Skeletal muscle tissue (tissue), 4 donors: Measurements from ENCODE around the gene AGTPBP1. TPM values are rescaled to one million over a fixed set of nuclear protein-coding genes. Genes with fewer than 3 reads are reported as not detected.
A peak's percentile ranks its signal among the peaks of the same experiment; 100 is the strongest.

Source experiments
- H3K27ac ChIP-seq: one replicate; pipeline ENCODE4 v1.7.0; 2013; ENCODE audit warnings: mild to moderate bottlenecking, low read depth, low read length, inconsistent platforms
- H3K27me3 ChIP-seq, 3 donors: one replicate each; pipeline ENCODE4 v1.7.0; 2013; ENCODE audit warnings: low read length in 3 of 3; ENCODE audit not compliant: control insufficient read depth in 3 of 3, insufficient read depth in 3 of 3
- H3K36me3 ChIP-seq, 3 donors: one replicate each; pipeline ENCODE4 v1.7.0; 2013; ENCODE audit warnings: low read length in 3 of 3; ENCODE audit not compliant: control insufficient read depth in 3 of 3, insufficient read depth in 3 of 3
- H3K4me1 ChIP-seq, 3 donors: one replicate each; pipeline ENCODE4 v1.7.0; 2013; ENCODE audit warnings: low read length in 3 of 3, mild to moderate bottlenecking in 3 of 3; ENCODE audit not compliant: control insufficient read depth in 3 of 3, insufficient read depth in 3 of 3
- H3K4me3 ChIP-seq, 3 donors: one replicate each; pipeline ENCODE4 v1.7.0; 2013; ENCODE audit warnings: low read length in 3 of 3
- H3K9ac ChIP-seq, 3 donors: one replicate each; pipeline ENCODE4 v1.7.0; 2013; ENCODE audit warnings: low read length in 3 of 3, mild to moderate bottlenecking in 3 of 3, moderate library complexity in 2 of 3, low read depth in 1 of 3
- H3K9me3 ChIP-seq, 3 donors: one replicate each; pipeline ENCODE4 v1.7.0; 2013; ENCODE audit warnings: low read length in 3 of 3; ENCODE audit not compliant: control insufficient read depth in 3 of 3
- total RNA-seq: library from RNA; depleted of rRNA; stranded (reverse); fragments of >200 nt; gene quantifications from one replicate; pipeline ENCODE4 v1.2.3, GENCODE V29; 2014
- donor health status: Osteomylitis.

The AGTPBP1 gene
- total RNA-seq, 1 donor from 2014 or later = 37.6 TPM

- peaks cover 2 to 14% (median 5%) of the 10 kb centered on the region in 3 donors for H3K36me3 ChIP-seq
- H3K9me3 ChIP-seq = no peaks in the 10 kb centered on the region
- H3K27me3 ChIP-seq = no peaks in the 10 kb centered on the region
- no peak overlapping the region for H3K9ac ChIP-seq
- H3K4me3 ChIP-seq = no peak overlapping the region
- H3K4me1 ChIP-seq = no peaks in the 10 kb centered on the region
- no peak overlapping the region for H3K27ac ChIP-seq
Observed at GRCh38 chr9:85653153-85653552, 88.6 kb downstream of the AGTPBP1 start.

GRCh38 chr9:85647571-85647970, 94.2 kb downstream of the AGTPBP1 start:
- H3K27me3 ChIP-seq = no peaks in the 10 kb centered on the region
- H3K4me1 ChIP-seq = no peaks in the 10 kb centered on the region
- H3K9ac ChIP-seq = no peak overlapping the region
- H3K4me3 ChIP-seq = no peak overlapping the region
- no peak overlapping the region for H3K27ac ChIP-seq
- no peaks in the 10 kb centered on the region for H3K36me3 ChIP-seq
- H3K9me3 ChIP-seq = no peaks in the 10 kb centered on the region

GRCh38 chr9:85645909-85646627, 95.7 kb downstream of the AGTPBP1 start:
- H3K9ac ChIP-seq = no peak overlapping the region
- no peaks in the 10 kb centered on the region for H3K27me3 ChIP-seq
- no peak overlapping the region for H3K4me3 ChIP-seq
- H3K27ac ChIP-seq = no peak overlapping the region
- H3K36me3 ChIP-seq = no peaks in the 10 kb centered on the region
- no peaks in the 10 kb centered on the region for H3K4me1 ChIP-seq
- no peaks in the 10 kb centered on the region for H3K9me3 ChIP-seq

GRCh38 chr9:85640425-85640824, 101.3 kb downstream of the AGTPBP1 start:
- Histone ChIP-seq H3K4me1 (no peaks in the 10 kb centered on the region), H3K27ac (no peak overlapping the region), H3K9ac (peak overlapping the region in 1 of 3 donors; percentile 39)

GRCh38 chr9:85639675-85640186, 102.0 kb downstream of the AGTPBP1 start:
- Histone ChIP-seq H3K36me3 (no peaks in the 10 kb centered on the region), H3K4me3 (no peak overlapping the region), H3K9ac (no peak overlapping the region), H3K27ac (no peak overlapping the region), H3K27me3 (no peaks in the 10 kb centered on the region), H3K9me3 (no peaks in the 10 kb centered on the region), H3K4me1 (no peaks in the 10 kb centered on the region)

More at GRCh38 chr9:85640425-85640824, 101.3 kb downstream of the AGTPBP1 start:
- Histone ChIP-seq H3K27me3 (no peaks in the 10 kb centered on the region), H3K4me3 (no peak overlapping the region), H3K9me3 (no peaks in the 10 kb centered on the region), H3K36me3 (no peaks in the 10 kb centered on the region)

GRCh38 chr9:85631809-85632208, 109.9 kb downstream of the AGTPBP1 start:
- no peaks in the 10 kb centered on the region for H3K9me3 ChIP-seq
- no peak overlapping the region for H3K4me3 ChIP-seq
- H3K27me3 ChIP-seq = no peaks in the 10 kb centered on the region
- no peak overlapping the region for H3K27ac ChIP-seq
- peaks cover 0 to 4% (median 0%) of the 10 kb centered on the region in 3 donors for H3K36me3 ChIP-seq
- no peak overlapping the region for H3K9ac ChIP-seq
- H3K4me1 ChIP-seq = no peaks in the 10 kb centered on the region

- H3K4me1 ChIP-seq = no peaks in the 10 kb centered on the region
- no peak overlapping the region for H3K9ac ChIP-seq
- H3K4me3 ChIP-seq = no peak overlapping the region
- no peak overlapping the region for H3K27ac ChIP-seq
- no peaks in the 10 kb centered on the region for H3K9me3 ChIP-seq
- H3K36me3 ChIP-seq = peaks cover 0 to 4% (median 0%) of the 10 kb centered on the region in 3 donors
- H3K27me3 ChIP-seq = no peaks in the 10 kb centered on the region
Observed at GRCh38 chr9:85630676-85631075, 111.1 kb downstream of the AGTPBP1 start.

GRCh38 chr9:85617141-85617670, 124.5 kb downstream of the AGTPBP1 start:
- Histone ChIP-seq H3K27me3 (no peaks in the 10 kb centered on the region), H3K9me3 (no peaks in the 10 kb centered on the region), H3K9ac (no peak overlapping the region), H3K36me3 (no peaks in the 10 kb centered on the region), H3K4me1 (no peaks in the 10 kb centered on the region), H3K27ac (no peak overlapping the region), H3K4me3 (no peak overlapping the region)

- H3K9ac ChIP-seq = no peak overlapping the region
- H3K36me3 ChIP-seq = no peaks in the 10 kb centered on the region
- H3K27me3 ChIP-seq = no peaks in the 10 kb centered on the region
- no peak overlapping the region for H3K27ac ChIP-seq
- no peak overlapping the region for H3K4me3 ChIP-seq
- H3K9me3 ChIP-seq = no peaks in the 10 kb centered on the region
- H3K4me1 ChIP-seq = no peaks in the 10 kb centered on the region
Observed at GRCh38 chr9:85615792-85616191, 126.0 kb downstream of the AGTPBP1 start.

- no peaks in the 10 kb centered on the region for H3K27me3 ChIP-seq
- H3K9ac ChIP-seq = no peak overlapping the region
- H3K9me3 ChIP-seq = no peaks in the 10 kb centered on the region
- peaks cover 0 to 4% (median 0%) of the 10 kb centered on the region in 3 donors for H3K4me1 ChIP-seq
- no peak overlapping the region for H3K27ac ChIP-seq
- peak overlapping the region; percentile 23 to 56 (median 39) for H3K4me3 ChIP-seq
- no peaks in the 10 kb centered on the region for H3K36me3 ChIP-seq
Observed at GRCh38 chr9:85610074-85610860, 131.5 kb downstream of the AGTPBP1 start.
